ENCODE data around the gene COL2A1.

DNA sequence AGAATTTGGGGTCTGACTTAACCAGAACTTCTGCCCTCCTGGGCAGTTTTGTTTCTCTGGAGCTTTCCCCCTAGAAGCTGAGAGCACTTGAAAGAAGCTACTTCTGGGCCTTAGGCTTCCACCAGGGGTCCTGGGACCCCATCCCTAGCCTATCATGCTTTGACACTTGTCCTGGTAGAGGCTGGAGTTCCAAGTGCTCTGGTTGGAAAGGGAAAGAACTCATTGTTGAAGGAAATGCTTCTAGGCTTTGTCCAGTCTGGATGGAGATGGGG is 1.4 kb upstream of the COL2A1 start:
- TF ChIP-seq, protein P1, sequence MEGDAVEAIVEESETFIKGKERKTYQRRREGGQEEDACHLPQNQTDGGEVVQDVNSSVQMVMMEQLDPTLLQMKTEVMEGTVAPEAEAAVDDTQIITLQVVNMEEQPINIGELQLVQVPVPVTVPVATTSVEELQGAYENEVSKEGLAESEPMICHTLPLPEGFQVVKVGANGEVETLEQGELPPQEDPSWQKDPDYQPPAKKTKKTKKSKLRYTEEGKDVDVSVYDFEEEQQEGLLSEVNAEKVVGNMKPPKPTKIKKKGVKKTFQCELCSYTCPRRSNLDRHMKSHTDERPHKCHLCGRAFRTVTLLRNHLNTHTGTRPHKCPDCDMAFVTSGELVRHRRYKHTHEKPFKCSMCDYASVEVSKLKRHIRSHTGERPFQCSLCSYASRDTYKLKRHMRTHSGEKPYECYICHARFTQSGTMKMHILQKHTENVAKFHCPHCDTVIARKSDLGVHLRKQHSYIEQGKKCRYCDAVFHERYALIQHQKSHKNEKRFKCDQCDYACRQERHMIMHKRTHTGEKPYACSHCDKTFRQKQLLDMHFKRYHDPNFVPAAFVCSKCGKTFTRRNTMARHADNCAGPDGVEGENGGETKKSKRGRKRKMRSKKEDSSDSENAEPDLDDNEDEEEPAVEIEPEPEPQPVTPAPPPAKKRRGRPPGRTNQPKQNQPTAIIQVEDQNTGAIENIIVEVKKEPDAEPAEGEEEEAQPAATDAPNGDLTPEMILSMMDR (IDR thresholded peaks at IDR 0.05), result no peak
- no peak for TF ChIP-seq POLR2A (IDR thresholded peaks at IDR 0.05)
- no peak for TF ChIP-seq POLR2AphosphoS5 (IDR thresholded peaks at IDR 0.05)
